IMR-90 (cell line): ENCODE measurements around the gene MEN1. TPM values are rescaled to one million over a fixed set of nuclear protein-coding genes. Genes with fewer than 3 reads are reported as not detected.
A peak's percentile ranks its signal among the peaks of the same experiment; 100 is the strongest.

ENCODE experiments used
- ATAC-seq: fragments of 200-7000 bp; cut with Tn5 transposase; 2 replicates; pipeline ENCODE4 v1.9.1; 2020; ENCODE audit warnings: low read depth, mild to moderate bottlenecking, moderate library complexity
- BruUV-seq: library from RNA; stranded (reverse); fragments of 400-500 nt; replicated peaks from 2 replicates; lab custom pipeline; 2021; lab: Mats Ljungman, UMichigan
- CTCF ChIA-PET: fragments of 300-600 bp; formaldehyde crosslinking; extraction: SDS; loops from one replicate; lab custom pipeline; 2021; ENCODE audit warnings: antibody characterized with exemption; lab: Yijun Ruan, JAX
- POLR2A ChIA-PET: fragments of 300-600 bp; sonication (Branson Sonifier 250); formaldehyde crosslinking; loops from one replicate; lab custom pipeline; 2022; ENCODE audit warnings: antibody characterized with exemption; ENCODE audit not compliant: unreplicated experiment; lab: Charles Lee
- DNase-seq: peaks from one replicate; pipeline ENCODE4 v3.0.0; 2013
- H2AFZ ChIP-seq: replicated peaks from 2 replicates; pipeline ENCODE3; 2013; ENCODE audit warnings: low read length, mild to moderate bottlenecking; ENCODE audit not compliant: poor library complexity
- H2AK5ac ChIP-seq: 2 replicates; pipeline ENCODE4 v1.6.1; 2013; ENCODE audit warnings: low read depth, low read length, inconsistent platforms
- H2AK9ac ChIP-seq: replicated peaks from 2 replicates; pipeline ENCODE3; 2013; ENCODE audit warnings: mild to moderate bottlenecking, low read depth, low read length, moderate library complexity; ENCODE audit not compliant: poor library complexity
- H2BK120ac ChIP-seq: 2 replicates; pipeline ENCODE4 v1.6.1; 2013; ENCODE audit warnings: low read depth, low read length, inconsistent platforms
- H2BK15ac ChIP-seq: 3 replicates; pipeline ENCODE4 v1.6.1; 2013; ENCODE audit warnings: low read depth, low read length, inconsistent platforms
- H2BK20ac ChIP-seq: 2 replicates; pipeline ENCODE4 v1.6.1; 2013; ENCODE audit warnings: low read depth, mild to moderate bottlenecking, inconsistent platforms, low read length, moderate library complexity
- H2BK5ac ChIP-seq: 2 replicates; pipeline ENCODE4 v1.6.1; 2013; ENCODE audit warnings: mild to moderate bottlenecking, low read depth, low read length, inconsistent platforms; ENCODE audit not compliant: poor library complexity, severe bottlenecking
- H3K14ac ChIP-seq: replicated peaks from 2 replicates; pipeline ENCODE4 v1.6.1; 2013; ENCODE audit warnings: low read depth, low read length, inconsistent platforms
- H3K18ac ChIP-seq: 2 replicates; pipeline ENCODE4 v1.6.1; 2013; ENCODE audit warnings: low read depth, low read length, control low read depth
- H3K23ac ChIP-seq: 2 replicates; pipeline ENCODE4 v1.6.1; 2013; ENCODE audit warnings: low read depth, low read length, inconsistent platforms
- H3K27ac ChIP-seq: 2 replicates; pipeline ENCODE4 v1.5.1; 2013; ENCODE audit warnings: mild to moderate bottlenecking, control low read depth, low read length; ENCODE audit not compliant: insufficient read depth
- H3K27me3 ChIP-seq: 2 replicates; pipeline ENCODE4 v1.6.1; 2013; ENCODE audit warnings: low read length; ENCODE audit not compliant: control insufficient read depth, insufficient read depth
- H3K36me3 ChIP-seq: 2 replicates; pipeline ENCODE4 v1.6.1; 2013; ENCODE audit warnings: low read length, mixed read lengths; ENCODE audit not compliant: control insufficient read depth, insufficient read depth
- H3K4ac ChIP-seq: 2 replicates; pipeline ENCODE4 v1.6.1; 2013; ENCODE audit warnings: low read depth, low read length, inconsistent platforms
- H3K4me1 ChIP-seq: 2 replicates; pipeline ENCODE4 v1.6.1; 2013; ENCODE audit warnings: low read length, mixed read lengths; ENCODE audit not compliant: control insufficient read depth, insufficient read depth
- H3K4me2 ChIP-seq: 2 replicates; pipeline ENCODE4 v1.6.1; 2013; ENCODE audit warnings: low read depth, mild to moderate bottlenecking, control low read depth, low read length, moderate library complexity
- H3K4me3 ChIP-seq: 2 replicates; pipeline ENCODE4 v1.5.1; 2013; ENCODE audit warnings: low read depth, mild to moderate bottlenecking, control low read depth, low read length, moderate library complexity; ENCODE audit not compliant: insufficient read depth
- H3K56ac ChIP-seq: 2 replicates; pipeline ENCODE4 v1.6.1; 2013; ENCODE audit warnings: low read length, inconsistent platforms; ENCODE audit not compliant: insufficient read depth; ENCODE audit errors: extremely low read depth
- H3K79me1 ChIP-seq, 2 experiments: 2 replicates each; pipeline ENCODE4 v1.6.1; 2013; ENCODE audit warnings: low read length in 2 of 2, inconsistent platforms in 1 of 2, low read depth in 1 of 2
- H3K9ac ChIP-seq: 2 replicates; pipeline ENCODE4 v1.6.1; 2013; ENCODE audit warnings: low read depth, low read length, control low read depth
- H3K9me1 ChIP-seq: 2 replicates; pipeline ENCODE4 v1.6.1; 2013; ENCODE audit warnings: low read length, inconsistent platforms; ENCODE audit not compliant: insufficient read depth
- H3K9me3 ChIP-seq: 2 replicates; pipeline ENCODE4 v1.6.1; 2013; ENCODE audit warnings: low read length; ENCODE audit not compliant: control insufficient read depth, insufficient read depth
- H4K20me1 ChIP-seq: 2 replicates; pipeline ENCODE4 v1.6.1; 2013; ENCODE audit warnings: low read length, inconsistent platforms; ENCODE audit not compliant: insufficient read depth
- H4K5ac ChIP-seq: 2 replicates; pipeline ENCODE4 v1.6.1; 2013; ENCODE audit warnings: mild to moderate bottlenecking, low read depth, low read length, control low read depth
- H4K8ac ChIP-seq, 2 experiments: 2 replicates each; pipeline ENCODE4 v1.6.1; 2013; ENCODE audit warnings: low read depth in 2 of 2, low read length in 2 of 2, control low read depth in 1 of 2, inconsistent platforms in 1 of 2
- H4K91ac ChIP-seq: 2 replicates; pipeline ENCODE4 v1.6.1; 2013; ENCODE audit warnings: low read depth, low read length, inconsistent platforms; ENCODE audit not compliant: insufficient read depth
- MAZ ChIP-seq: IDR thresholded peaks from 2 replicates; pipeline ENCODE4 v1.6.1; 2012; ENCODE audit warnings: low read depth, mild to moderate bottlenecking, low read length, improper control_type of control experiment, moderate library complexity, borderline replicate concordance
- POLR2A ChIP-seq: IDR thresholded peaks from 2 replicates; pipeline ENCODE4 v1.6.1; 2012; ENCODE audit warnings: mild to moderate bottlenecking, low read depth, low read length
- SMC3 ChIP-seq: fragments of 150-350 bp; IDR thresholded peaks from 2 replicates; pipeline ENCODE4 v1.6.1; 2016; ENCODE audit warnings: low read depth, mild to moderate bottlenecking, antibody characterized with exemption, low read length, moderate library complexity
- WGBS, 2 experiments: methylation state at CpG; one replicate each; pipeline versions ENCODE4 v1.1.5 to v1.1.7; 2013; ENCODE audit warnings: missing lambda C conversion rate in 2 of 2; ENCODE audit not compliant: insufficient read length in 1 of 2; ENCODE audit errors: extremely low coverage in 2 of 2; 5-methylcytosine and 5-hydroxymethylcytosine counted together
- dilution Hi-C: fragments of 300-500 bp; cut with HindIII; formaldehyde crosslinking; loops from one replicate; pipeline ENCODE4 v1.14.3; 2018; ENCODE audit warnings: low sequenced_read_pairs; ENCODE audit not compliant: unreplicated experiment
- in situ Hi-C: fragments of 300-500 bp; cut with MboI; formaldehyde crosslinking; loops from 3 replicates; pipeline ENCODE4 v1.14.3; 2019; ENCODE audit warnings: low sequenced_read_pairs, inconsistent platforms, mixed read lengths
- intact Hi-C: fragments of 100-400 bp; cut with micrococcal nuclease; formaldehyde crosslinking; loops from 2 replicates; pipeline ENCODE4 v1.10.0; 2022
- polyA plus RNA-seq, 3 experiments: library from polyadenylated mRNA; depleted of rRNA; stranded (reverse); fragments of >200 nt; gene quantifications; 2 replicates each; pipeline ENCODE4 v1.2.3, GENCODE V29; 2012; ENCODE audit warnings: low replicate concordance in 1 of 3
- total RNA-seq: library from RNA; depleted of rRNA; stranded (reverse); fragments of >200 nt; gene quantifications from 2 replicates; pipeline ENCODE4 v1.2.3, GENCODE V29; 2012

MEN1 gene
- total and polyA plus RNA-seq, 2 of the 4 experiments (the other 2 are of a cell fraction) = 8.8 to 35.7 TPM

DNA sequence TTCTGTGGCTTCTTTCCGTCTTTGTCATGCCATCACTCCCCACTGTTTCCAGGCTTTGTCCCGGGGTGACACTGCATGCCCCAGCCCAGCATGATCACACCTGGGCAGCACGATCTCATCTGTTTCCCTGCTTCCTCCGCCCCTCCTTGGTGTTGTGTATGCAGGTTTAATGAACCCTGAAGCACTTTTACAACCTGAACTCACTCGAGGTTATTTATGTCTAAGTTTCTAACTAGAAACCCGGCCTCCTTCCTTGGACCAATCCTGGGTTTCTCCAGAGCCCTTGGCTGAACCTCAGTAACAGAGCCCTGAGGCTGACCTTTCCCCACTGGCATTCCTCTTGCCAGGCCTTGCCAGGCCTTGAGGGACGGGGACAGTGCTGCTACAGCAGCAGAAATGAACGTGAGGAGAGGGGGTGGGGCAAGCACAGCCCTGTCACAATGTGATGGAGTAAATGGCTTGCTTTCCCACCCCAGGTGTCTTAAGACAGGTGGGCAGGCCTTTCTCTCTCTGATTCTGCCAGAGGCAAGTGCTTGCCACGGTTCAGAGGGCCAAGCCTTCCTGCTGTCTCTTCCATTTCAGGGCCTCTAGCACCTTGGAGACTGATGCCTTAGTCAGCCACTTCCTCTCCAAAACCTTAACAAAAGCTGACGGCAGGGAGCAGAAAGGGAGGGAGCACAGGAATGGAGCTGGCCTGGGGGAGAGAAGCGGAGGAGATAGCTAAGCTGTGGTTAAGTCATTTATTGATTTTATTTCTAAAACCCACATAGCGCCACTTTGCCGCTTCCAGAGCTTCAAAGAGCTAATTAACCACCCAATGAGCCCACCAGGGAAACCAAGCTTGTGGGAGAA, 47.5 kb downstream of the MEN1 start:
- Histone ChIP-seq H3K4ac (peak overlapping the region; percentile 2; the same call in 1 of the 2 replicates), H4K91ac (no peak overlapping the region), H3K4me3 (no peak overlapping the region), H4K20me1 (peaks cover 50% of the 10 kb centered on the region), H3K27ac (peak overlapping the region; percentile 11), H2BK5ac (peak overlapping the region; percentile 17), H3K4me1 (peaks cover 18% of the 10 kb centered on the region), H4K5ac (no peak overlapping the region), H3K4me2 (no peak overlapping the region), H3K18ac (no peak overlapping the region), H2BK15ac (no peak overlapping the region), H3K36me3 (peaks cover 57% of the 10 kb centered on the region), H2AK5ac (peak overlapping the region; percentile 61; the same call in 1 of the 2 replicates), H2AFZ (peak overlapping the region; percentile 18), H3K79me1 (peaks cover 17 to 54% of the 10 kb centered on the region in 2 experiments), H2BK20ac (no peak overlapping the region), H2AK9ac (peak overlapping the region; percentile 18), H2BK120ac (no peak overlapping the region), H3K56ac (no peak overlapping the region), H3K9ac (no peak overlapping the region), H4K8ac (no peak overlapping the region), H3K9me1 (peaks cover 18% of the 10 kb centered on the region; the same call in 1 of the 2 replicates), H3K23ac (no peak overlapping the region; the same call in 1 of the 2 replicates), H3K9me3 (no peaks in the 10 kb centered on the region), H3K27me3 (no peaks in the 10 kb centered on the region), H3K14ac (0 out of 2 replicates have a peak overlapping the region, but pooled peaks have one; percentile 40)
- intact Hi-C loops (no loop called here), in situ Hi-C loops (no loop called here), dilution Hi-C loops (no loop called here)
- POLR2A ChIA-PET = no interaction called here
- DNase-seq (peak; percentile 79), ATAC-seq (peak; percentile 51)
- no peak for TF ChIP-seq SMC3
- TF ChIP-seq MAZ = peak; percentile 45; the same call in 1 of the 2 replicates
- TF ChIP-seq POLR2A = no peak
- 21% methylated on average over 3 of the region's 13 CpGs; no CpG with 5 or more reads in 1 of the 2 experiments for WGBS, 2 experiments
- no TSS peak for BruUV-seq
- CTCF ChIA-PET = interaction anchor here (1.0 kb wide), 1 partner anchor 13 kb away, joined by 3 read pairs; no protein-coding TSS in a partner anchor
